ENCODE measurements around the gene PARD3. TPM values are rescaled to one million over a fixed set of nuclear protein-coding genes. Genes with fewer than 3 reads are reported as not detected.

PARD3 gene
- total RNA-seq, 3 donors from 2014 or later (not counting 1 experiment from before 2014, with no cell fraction given) = 0.14 to 0.49 (median 0.38) TPM

DNA sequence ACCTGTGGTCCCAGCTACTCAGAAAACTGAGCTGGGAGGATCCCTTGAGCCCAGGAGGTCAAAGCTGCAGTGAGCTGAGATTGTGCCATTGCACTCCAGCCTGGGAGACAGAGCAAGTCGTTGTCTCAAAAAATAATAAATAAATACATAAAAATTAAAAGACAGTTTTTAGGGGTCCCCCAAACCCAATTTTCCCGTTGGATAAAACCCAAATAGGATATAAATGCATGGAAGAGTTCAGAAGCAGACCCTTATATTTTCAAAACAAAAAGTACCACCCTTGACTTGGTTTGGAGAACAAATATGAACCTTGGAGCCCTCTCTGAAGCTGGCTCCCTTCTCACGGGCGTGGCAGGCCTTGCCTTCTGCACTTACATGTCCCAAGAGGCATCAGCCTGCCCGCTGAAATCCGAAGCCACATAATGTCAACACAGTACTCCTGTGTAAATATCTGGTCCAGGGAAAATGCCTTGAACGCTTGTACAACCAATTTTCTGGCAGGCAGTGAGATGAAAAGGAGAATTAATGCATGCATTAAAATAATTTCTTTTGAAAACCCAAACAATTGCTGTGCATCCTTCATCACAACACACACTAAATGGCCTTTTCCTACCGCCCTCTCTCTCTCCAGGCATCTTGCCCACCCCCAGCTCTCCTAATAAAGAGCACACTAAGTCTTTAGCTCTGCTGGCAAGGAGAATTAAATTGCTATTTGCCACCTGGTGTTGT lies 46.4 kb upstream of the PARD3 start:
- intact Hi-C loops (cut with micrococcal nuclease) = no loop called here
- no peak for DNase-seq
- TF ChIP-seq, protein P1, sequence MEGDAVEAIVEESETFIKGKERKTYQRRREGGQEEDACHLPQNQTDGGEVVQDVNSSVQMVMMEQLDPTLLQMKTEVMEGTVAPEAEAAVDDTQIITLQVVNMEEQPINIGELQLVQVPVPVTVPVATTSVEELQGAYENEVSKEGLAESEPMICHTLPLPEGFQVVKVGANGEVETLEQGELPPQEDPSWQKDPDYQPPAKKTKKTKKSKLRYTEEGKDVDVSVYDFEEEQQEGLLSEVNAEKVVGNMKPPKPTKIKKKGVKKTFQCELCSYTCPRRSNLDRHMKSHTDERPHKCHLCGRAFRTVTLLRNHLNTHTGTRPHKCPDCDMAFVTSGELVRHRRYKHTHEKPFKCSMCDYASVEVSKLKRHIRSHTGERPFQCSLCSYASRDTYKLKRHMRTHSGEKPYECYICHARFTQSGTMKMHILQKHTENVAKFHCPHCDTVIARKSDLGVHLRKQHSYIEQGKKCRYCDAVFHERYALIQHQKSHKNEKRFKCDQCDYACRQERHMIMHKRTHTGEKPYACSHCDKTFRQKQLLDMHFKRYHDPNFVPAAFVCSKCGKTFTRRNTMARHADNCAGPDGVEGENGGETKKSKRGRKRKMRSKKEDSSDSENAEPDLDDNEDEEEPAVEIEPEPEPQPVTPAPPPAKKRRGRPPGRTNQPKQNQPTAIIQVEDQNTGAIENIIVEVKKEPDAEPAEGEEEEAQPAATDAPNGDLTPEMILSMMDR (IDR thresholded peaks at IDR 0.05) = no peak
- H3K27ac Mint-ChIP-seq = no peak overlapping the region
- no peaks in the 10 kb centered on the region for H3K4me1 ChIP-seq (ENCODE audit: control insufficient read depth, insufficient read depth, low read length)
- H3K9me3 ChIP-seq (ENCODE audit: control insufficient read depth, insufficient read depth, low read length) = no peaks in the 10 kb centered on the region
- no peaks in the 10 kb centered on the region for H3K27me3 ChIP-seq (ENCODE audit: control insufficient read depth, insufficient read depth, low read length)
- no peaks in the 10 kb centered on the region for H3K36me3 ChIP-seq (ENCODE audit: control insufficient read depth, insufficient read depth, low read length)
- no peaks in the 10 kb centered on the region for H3K36me3 Mint-ChIP-seq
- WGBS (ENCODE audit: insufficient coverage) = 83% methylated on average over 6 of the region's 8 CpGs
- H3K4me3 Mint-ChIP-seq = no peak overlapping the region
- H3K27ac ChIP-seq (ENCODE audit: low read length) = no peak overlapping the region
- H3K4me1 Mint-ChIP-seq = no peaks in the 10 kb centered on the region
- no peak overlapping the region for H3K4me3 ChIP-seq (ENCODE audit: low read length)
- no peaks in the 10 kb centered on the region for H3K9me3 Mint-ChIP-seq
- no peak for ATAC-seq
- peaks cover 0 to 7% of the 10 kb centered on the region in 2 donors for H3K27me3 Mint-ChIP-seq (ENCODE audit: low read depth in 2 of 2)

DNA sequence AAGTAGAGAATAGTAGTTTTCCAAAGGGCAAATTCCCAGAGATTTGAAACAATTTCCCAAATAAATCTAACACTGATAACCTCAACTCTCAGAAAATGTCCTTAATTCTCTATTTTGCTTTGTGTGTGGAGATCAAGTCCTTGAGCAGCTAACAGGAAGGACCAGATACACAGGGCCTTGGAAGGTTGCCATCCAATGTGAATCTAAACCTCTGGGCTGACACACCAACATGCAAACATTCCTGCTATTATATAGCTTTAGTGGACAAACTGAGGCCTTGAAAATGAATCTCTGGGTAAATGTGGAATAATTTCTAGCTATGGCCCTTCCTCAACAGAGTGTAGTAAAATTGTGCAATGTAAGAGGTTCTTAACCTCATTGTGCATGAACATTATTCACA lies 44.1 kb upstream of the PARD3 start:
- Mint-ChIP-seq H3K27me3 (ENCODE audit: low read depth in 2 of 2) (peaks cover 0 to 10% of the 10 kb centered on the region in 2 donors), H3K4me1 (no peaks in the 10 kb centered on the region), H3K27ac (no peak overlapping the region), H3K36me3 (no peaks in the 10 kb centered on the region), H3K4me3 (no peak overlapping the region), H3K9me3 (no peaks in the 10 kb centered on the region)
- DNase-seq = no peak
- TF ChIP-seq, protein P1 (IDR thresholded peaks at IDR 0.05) = no peak
- no peak overlapping the region for H3K4me3 ChIP-seq (ENCODE audit: low read length)
- no peak for ATAC-seq
- intact Hi-C loops (cut with micrococcal nuclease) = no loop called here
- H3K4me1 ChIP-seq (ENCODE audit: control insufficient read depth, insufficient read depth, low read length) = no peaks in the 10 kb centered on the region
- no peaks in the 10 kb centered on the region for H3K27me3 ChIP-seq (ENCODE audit: control insufficient read depth, insufficient read depth, low read length)
- H3K9me3 ChIP-seq (ENCODE audit: control insufficient read depth, insufficient read depth, low read length) = no peaks in the 10 kb centered on the region
- no peaks in the 10 kb centered on the region for H3K36me3 ChIP-seq (ENCODE audit: control insufficient read depth, insufficient read depth, low read length)
- no peak overlapping the region for H3K27ac ChIP-seq (ENCODE audit: low read length)

DNA sequence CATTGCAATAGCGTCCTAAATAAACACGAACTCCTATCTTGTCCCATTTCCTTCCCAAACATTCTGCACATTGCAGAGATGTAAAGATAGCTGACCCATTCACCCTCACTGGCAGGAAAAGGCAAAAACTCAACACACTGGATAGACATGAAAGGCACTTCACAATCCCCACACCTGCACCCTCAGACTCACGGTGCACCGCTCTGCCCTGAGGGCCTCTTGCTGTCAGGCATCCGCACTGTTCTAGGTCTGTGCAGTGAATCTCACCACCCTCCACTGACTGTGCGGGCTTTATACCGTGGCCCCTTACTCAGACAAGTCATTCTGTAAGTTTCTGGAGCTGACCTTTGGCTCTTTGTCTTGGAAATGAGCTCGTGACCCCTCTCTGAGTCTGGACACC lies 42.9 kb upstream of the PARD3 start:
- H3K27ac Mint-ChIP-seq = no peak overlapping the region
- peaks cover 0 to 11% of the 10 kb centered on the region in 2 donors for H3K27me3 Mint-ChIP-seq (ENCODE audit: low read depth in 2 of 2)
- no peaks in the 10 kb centered on the region for H3K4me1 Mint-ChIP-seq
- no peaks in the 10 kb centered on the region for H3K9me3 Mint-ChIP-seq
- DNase-seq (no peak), ATAC-seq (peak in 1 of 3 donors; percentile 35)
- intact Hi-C loops (cut with micrococcal nuclease) = no loop called here
- Histone ChIP-seq H3K9me3 (ENCODE audit: control insufficient read depth, insufficient read depth, low read length) (no peaks in the 10 kb centered on the region), H3K36me3 (ENCODE audit: control insufficient read depth, insufficient read depth, low read length) (no peaks in the 10 kb centered on the region), H3K4me3 (ENCODE audit: low read length) (no peak overlapping the region), H3K27ac (ENCODE audit: low read length) (no peak overlapping the region), H3K27me3 (ENCODE audit: control insufficient read depth, insufficient read depth, low read length) (no peaks in the 10 kb centered on the region), H3K4me1 (ENCODE audit: control insufficient read depth, insufficient read depth, low read length) (no peaks in the 10 kb centered on the region)
- H3K36me3 Mint-ChIP-seq = no peaks in the 10 kb centered on the region
- H3K4me3 Mint-ChIP-seq = no peak overlapping the region
- TF ChIP-seq, protein P1 (IDR thresholded peaks at IDR 0.05) = no peak
- 65% methylated on average over 8 of the region's 8 CpGs for WGBS (ENCODE audit: insufficient coverage)

DNA sequence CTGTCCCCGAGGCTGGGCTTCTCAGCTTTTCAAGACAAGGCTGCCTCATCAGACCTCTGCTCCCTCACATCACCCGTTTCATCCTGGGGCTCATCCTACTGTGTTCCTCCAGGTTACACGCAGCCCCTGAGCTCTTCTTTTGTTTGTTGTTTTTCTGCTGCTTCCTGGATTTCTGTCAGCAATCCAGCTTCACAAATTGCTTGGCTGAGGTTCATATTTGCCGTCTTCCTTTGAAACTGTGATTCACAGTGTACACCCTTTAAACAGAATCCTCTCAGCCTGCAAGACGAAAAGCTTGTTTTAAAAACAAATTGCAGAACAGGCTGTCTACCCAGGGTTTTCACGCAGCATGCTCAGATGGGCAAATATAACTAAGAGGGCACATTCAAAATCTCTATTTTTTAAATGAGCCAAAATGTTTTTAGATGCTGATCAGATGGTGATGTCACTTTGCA lies 39.1 kb upstream of the PARD3 start:
- Histone ChIP-seq H3K27me3 (ENCODE audit: control insufficient read depth, insufficient read depth, low read length) (no peaks in the 10 kb centered on the region), H3K27ac (ENCODE audit: low read length) (no peak overlapping the region), H3K4me3 (ENCODE audit: low read length) (no peak overlapping the region), H3K4me1 (ENCODE audit: control insufficient read depth, insufficient read depth, low read length) (no peaks in the 10 kb centered on the region), H3K9me3 (ENCODE audit: control insufficient read depth, insufficient read depth, low read length) (no peaks in the 10 kb centered on the region), H3K36me3 (ENCODE audit: control insufficient read depth, insufficient read depth, low read length) (no peaks in the 10 kb centered on the region)
- Mint-ChIP-seq H3K9me3 (no peaks in the 10 kb centered on the region), H3K36me3 (no peaks in the 10 kb centered on the region), H3K4me3 (no peak overlapping the region), H3K27ac (no peak overlapping the region), H3K27me3 (ENCODE audit: low read depth in 2 of 2) (peaks cover 0 to 9% of the 10 kb centered on the region in 2 donors), H3K4me1 (no peaks in the 10 kb centered on the region)
- intact Hi-C loops (cut with micrococcal nuclease) = no loop called here
- no peak for ATAC-seq
- WGBS (ENCODE audit: insufficient coverage) = 66% methylated on average over 6 of the region's 6 CpGs
- DNase-seq = no peak
- TF ChIP-seq, protein P1 (IDR thresholded peaks at IDR 0.05) = no peak
